22Rv1 (cell line): Measurements from ENCODE around the gene ITPR3.

ENCODE experiments used
- H3K27ac ChIP-seq: fragments of 450-650 bp; 2 replicates; pipeline ENCODE4 v1.5.1; 2017
- CTCF ChIP-seq: fragments of 450-650 bp; IDR thresholded peaks from 2 replicates; pipeline ENCODE4 v1.5.1; 2017; ENCODE audit warnings: mild to moderate bottlenecking
- ZFX ChIP-seq: fragments of 450-650 bp; IDR thresholded peaks from 2 replicates; pipeline ENCODE4 v1.6.1; 2017; ENCODE audit warnings: antibody characterized with exemption, borderline replicate concordance

Gene ITPR3

GRCh38 chr6:33689148-33689494 is 68.0 kb downstream of the ITPR3 start:
- no peak overlapping the region for H3K27ac ChIP-seq

GRCh38 chr6:33689879-33690278 is 68.8 kb downstream of the ITPR3 start:
- no peak for TF ChIP-seq CTCF
- no peak for TF ChIP-seq ZFX
- H3K27ac ChIP-seq, result no peak overlapping the region

More at GRCh38 chr6:33689148-33689494, 68.0 kb downstream of the ITPR3 start:
- TF ChIP-seq CTCF (no peak), ZFX (no peak)

DNA sequence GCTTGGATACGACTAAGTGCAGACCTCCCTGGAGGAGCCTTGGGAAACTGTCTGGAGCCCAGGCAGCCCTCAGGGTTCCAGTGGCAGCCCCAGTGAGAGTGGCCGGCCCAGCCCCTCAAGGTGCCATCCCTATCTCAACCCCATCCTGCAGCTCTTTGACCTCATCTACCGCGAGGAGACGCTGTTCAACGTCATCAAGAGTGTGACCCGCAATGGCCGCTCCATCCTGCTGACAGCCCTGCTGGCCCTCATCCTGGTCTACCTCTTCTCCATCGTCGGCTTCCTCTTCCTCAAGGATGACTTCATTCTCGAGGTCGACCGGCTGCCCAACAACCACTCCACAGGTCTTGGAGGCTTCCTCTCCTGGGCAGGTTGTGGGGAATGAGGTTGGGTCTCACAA is 69.6 kb downstream of the ITPR3 start:
- H3K27ac ChIP-seq, result no peak overlapping the region
- TF ChIP-seq CTCF (no peak), ZFX (no peak)

DNA sequence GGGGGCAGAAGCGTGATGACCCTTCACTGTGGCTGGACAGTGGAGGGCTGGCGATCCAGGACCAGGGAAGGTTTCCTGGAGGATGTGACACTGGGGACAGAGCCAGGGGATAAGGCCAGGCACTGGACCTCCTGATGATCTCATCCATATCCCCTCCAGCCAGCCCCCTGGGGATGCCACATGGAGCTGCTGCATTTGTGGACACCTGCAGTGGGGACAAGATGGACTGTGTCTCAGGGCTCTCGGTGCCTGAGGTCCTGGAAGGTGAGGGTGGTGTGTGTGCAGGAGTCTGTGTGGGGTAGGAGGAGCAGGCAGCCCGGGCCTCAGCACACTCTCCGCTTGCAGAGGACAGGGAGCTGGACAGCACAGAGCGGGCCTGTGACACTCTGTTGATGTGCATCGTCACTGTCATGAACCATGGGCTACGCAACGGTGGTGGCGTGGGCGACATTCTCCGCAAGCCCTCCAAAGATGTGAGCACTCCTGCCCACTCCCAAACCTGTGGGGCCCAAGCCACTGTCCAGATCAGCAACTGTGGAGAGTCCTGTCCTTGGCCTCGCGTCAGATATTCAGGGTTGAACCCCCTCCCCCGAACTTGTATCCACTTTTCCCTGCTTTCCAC is 70.4 kb downstream of the ITPR3 start:
- TF ChIP-seq ZFX (no peak), CTCF (no peak)

DNA sequence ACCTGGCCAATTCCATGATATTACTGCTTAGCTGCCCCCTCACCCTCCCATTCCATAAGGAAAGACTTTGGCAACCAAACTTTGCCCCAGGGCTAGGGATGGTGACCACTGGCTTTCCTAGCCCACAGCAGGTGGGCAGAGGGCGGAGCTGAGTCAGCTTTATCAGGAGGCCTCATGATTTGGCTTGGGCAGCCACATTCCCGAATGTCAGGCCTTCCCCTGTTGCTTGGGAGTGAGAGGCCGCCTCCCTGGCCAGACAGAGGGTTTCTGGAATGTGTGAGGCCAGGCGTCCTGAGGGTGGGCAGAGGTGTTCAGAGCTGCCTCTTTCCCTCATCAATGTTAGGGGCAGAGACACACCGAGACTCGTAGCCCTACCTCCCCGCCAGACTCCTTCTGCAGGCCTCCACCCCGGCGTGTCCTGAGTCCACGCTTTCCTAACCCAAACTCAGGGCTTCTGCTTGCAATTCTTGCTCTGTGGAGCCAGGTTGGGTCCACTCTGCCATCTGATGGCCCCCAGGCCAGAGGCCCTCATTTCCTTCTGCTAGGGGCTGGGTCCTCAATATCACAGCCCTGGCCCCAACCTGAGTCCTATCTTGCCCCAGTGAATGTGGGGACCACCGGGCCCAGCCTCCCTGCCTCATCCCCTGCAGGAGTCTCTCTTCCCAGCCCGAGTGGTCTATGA is 71.1 kb downstream of the ITPR3 start:
- no peak overlapping the region for H3K27ac ChIP-seq
- no peak for TF ChIP-seq CTCF
- TF ChIP-seq ZFX, result no peak

More for the DNA sequence above, 70.4 kb downstream of the ITPR3 start:
- H3K27ac ChIP-seq, result no peak overlapping the region

DNA sequence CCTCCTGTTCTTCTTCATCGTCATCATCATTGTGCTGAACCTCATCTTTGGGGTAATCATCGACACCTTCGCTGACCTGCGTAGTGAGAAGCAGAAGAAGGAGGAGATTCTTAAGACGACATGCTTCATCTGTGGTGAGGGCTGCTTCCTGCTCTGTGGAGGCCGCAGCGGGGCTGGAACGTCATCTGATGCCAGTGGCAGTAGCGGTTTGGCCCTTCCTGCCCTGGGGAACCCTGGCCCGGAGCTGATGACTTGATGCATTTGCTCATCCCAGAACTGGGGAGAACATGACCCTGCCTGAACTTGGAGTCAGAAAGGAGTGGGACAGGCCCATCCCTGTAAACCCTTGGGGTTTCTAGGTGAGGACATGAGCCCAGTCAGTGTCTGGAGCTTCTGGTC is 71.6 kb downstream of the ITPR3 start:
- no peak overlapping the region for H3K27ac ChIP-seq
- TF ChIP-seq ZFX (no peak), CTCF (no peak)
